ENCODE data around the gene URM1. TPM values are rescaled to one million over a fixed set of nuclear protein-coding genes. Genes with fewer than 3 reads are reported as not detected.

URM1 gene
- total RNA-seq (10 to 100 TPM; 32.3 to 72.4 (median 47.5) TPM), polyA plus RNA-seq (10 to 100 TPM; 49.9 to 50.0 TPM), total RNA-seq (23.8 reads per million, percentile 54 among the genes with 10 or more reads in this experiment)

DNA sequence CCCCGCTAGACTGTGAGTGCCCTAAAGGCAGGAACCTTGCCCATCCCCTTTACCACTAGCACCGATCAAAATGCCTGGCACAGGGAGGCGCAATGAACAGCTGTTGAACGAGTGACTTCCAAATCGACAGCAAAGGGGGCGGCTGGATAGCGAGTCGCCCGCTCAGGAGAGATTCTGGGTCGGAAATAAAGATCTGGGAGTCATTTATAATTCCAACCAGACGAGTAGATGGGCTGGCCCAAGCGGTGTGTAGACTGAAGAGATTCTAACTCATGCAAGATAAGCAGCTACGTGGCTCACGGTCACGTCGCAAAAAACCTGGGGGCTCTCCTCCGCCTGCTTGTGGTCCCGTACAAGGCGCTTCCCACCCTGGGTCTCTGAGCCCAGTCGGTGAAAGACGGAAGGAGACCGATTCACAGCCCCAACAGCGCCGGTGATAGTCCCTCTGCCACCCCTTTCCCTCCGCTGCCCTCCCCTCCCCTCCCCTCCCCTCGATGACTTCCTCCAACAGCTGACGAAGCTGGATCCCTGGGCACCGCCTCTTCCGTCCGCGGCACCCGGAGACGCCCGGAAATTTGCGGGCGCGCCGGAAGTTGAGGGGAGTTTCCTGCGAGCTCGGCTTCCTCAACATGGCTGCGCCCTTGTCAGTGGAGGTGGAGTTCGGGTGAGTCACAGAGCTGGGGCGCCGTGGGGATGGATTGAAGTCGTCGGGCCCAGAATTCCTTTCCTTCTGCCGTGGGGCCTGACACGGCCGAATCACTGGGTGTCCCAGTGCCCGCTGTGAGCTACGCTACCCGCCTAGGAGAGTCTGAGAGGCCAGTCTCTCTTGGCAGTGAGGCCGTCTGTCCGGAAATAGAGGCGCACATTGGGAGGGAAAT is at the start of gene URM1:
Gene URM1 (plus strand): TSS at position 623 of the 878 bp plus-strand sequence. CDS start 7 bp downstream, at position 630.
- ChIA-PET CTCF (interaction anchor here (0.6 to 2.9 kb wide), 4 partner anchors 9 to 160 kb away, joined by 3 to 19 read pairs (median 5); no protein-coding TSS in a partner anchor), POLR2A (interaction anchor here (0.6 to 2.7 kb wide), 11 partner anchors 9 to 657 kb away, joined by 3 to 28 read pairs (median 4); partner anchors contain the start of genes GOLGA2, SH3GLB2, SWI5 and ZER1)
- Histone ChIP-seq H3K36me3 (ENCODE audit: control insufficient read depth in 2 of 3, insufficient read depth in 3 of 3, low read length in 3 of 3) (peaks cover 0 to 27% (median 0%) of the 10 kb centered on the region in 3 experiments), H3K9me3 (ENCODE audit: control insufficient read depth in 2 of 3, low read length in 3 of 3) (no peaks in the 10 kb centered on the region), H3K27ac (ENCODE audit: low read depth, low read length) (peak within 1 kb of the TSS; percentile 94), H3K27me3 (ENCODE audit: control insufficient read depth in 2 of 2, insufficient read depth in 2 of 2, low read length in 2 of 2) (no peaks in the 10 kb centered on the region), H3K4me3 (ENCODE audit: low read length) (peak within 1 kb of the TSS; percentile 92), H3K4me1 (ENCODE audit: control insufficient read depth in 2 of 2, insufficient read depth in 2 of 2, low read length in 2 of 2) (peaks cover 17% of the 10 kb centered on the region in 2 donors)
- peak; percentile 88 to 97 (median 95) for DNase-seq
- H3K4me3 Mint-ChIP-seq = peak within 1 kb of the TSS; percentile 86 to 99 (median 96)
- peak; percentile 98 for ATAC-seq
- no peaks in the 10 kb centered on the region for H3K27me3 Mint-ChIP-seq
- intact Hi-C loops (cut with micrococcal nuclease) = loop anchor here (1.0 to 5.0 kb wide), 19 partner anchors 9 to 1432 kb away; partner anchors contain the start of genes CERCAM (in 2 of the 2), COQ4 (in 2 of the 2), GOLGA2 (in 2 of the 2) and ODF2 (in 2 of the 2)
- H3K36me3 Mint-ChIP-seq = peaks cover 0 to 11% (median 9%) of the 10 kb centered on the region in 5 donors
- peak within 1 kb of the TSS; percentile 94 to 99 (median 98) for H3K27ac Mint-ChIP-seq
- H3K4me1 Mint-ChIP-seq = peaks cover 18 to 41% (median 36%) of the 10 kb centered on the region in 7 donors
- H3K9me3 Mint-ChIP-seq = peaks cover 0 to 2% (median 0%) of the 10 kb centered on the region in 11 donors

DNA sequence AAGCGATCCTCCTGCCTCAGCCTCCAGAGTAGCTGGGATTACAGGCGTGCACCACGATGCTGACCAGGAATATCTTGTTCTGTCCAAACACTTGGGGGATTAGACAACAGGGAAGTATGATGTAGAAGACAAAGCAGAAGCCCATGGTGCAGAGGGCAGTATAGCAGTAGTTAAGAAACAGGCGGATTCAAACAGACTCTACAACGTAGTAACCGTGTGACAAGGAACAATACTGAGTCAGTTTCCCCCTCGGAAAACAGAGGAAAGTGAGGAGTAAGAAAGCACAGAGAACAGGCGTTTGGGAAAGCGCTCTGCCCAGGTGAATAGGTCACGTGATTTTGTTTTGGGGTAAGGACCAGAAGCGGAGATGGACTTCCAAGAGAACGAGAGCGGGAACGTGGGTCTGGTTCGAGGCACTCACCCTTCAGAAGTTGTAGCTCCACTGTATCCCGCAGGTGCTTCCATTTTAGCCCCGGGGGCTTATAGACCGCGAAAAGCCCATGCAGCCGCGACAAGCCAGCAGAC is 49.2 kb upstream of the URM1 start:
- ChIA-PET POLR2A (interaction anchor here (1.2 to 1.4 kb wide), 3 partner anchors 14 to 229 kb away, joined by 3 to 4 read pairs (median 4); partner anchors contain the start of genes GOLGA2 and SWI5), CTCF (interaction anchor here (1.2 kb wide), 1 partner anchor 49 kb away, joined by 4 read pairs; the partner anchor contains the start of gene URM1)
- no peaks in the 10 kb centered on the region for H3K27me3 ChIP-seq (ENCODE audit: control insufficient read depth in 2 of 2, insufficient read depth in 2 of 2, low read length in 2 of 2)
- peak overlapping the region; percentile 98 for H3K4me3 ChIP-seq (ENCODE audit: low read length)
- Mint-ChIP-seq H3K4me1 (peaks cover 4 to 48% (median 29%) of the 10 kb centered on the region in 7 donors), H3K27ac (peak overlapping the region; percentile 95 to 99 (median 98)), H3K4me3 (peak overlapping the region; percentile 82 to 99 (median 96)), H3K36me3 (peaks cover 0 to 12% (median 2%) of the 10 kb centered on the region in 5 donors), H3K9me3 (peaks cover 0 to 5% (median 0%) of the 10 kb centered on the region in 11 donors), H3K27me3 (peaks cover 0 to 2% (median 0%) of the 10 kb centered on the region in 5 donors)
- peak overlapping the region; percentile 85 for H3K27ac ChIP-seq (ENCODE audit: low read depth, low read length)
- intact Hi-C loops (cut with micrococcal nuclease) = loop anchor here (1.0 to 5.0 kb wide), 21 partner anchors 18 to 707 kb away; partner anchors contain the start of genes CIZ1 (in 2 of the 2), GOLGA2 (in 2 of the 2), LRRC8A (in 2 of the 2) and ODF2 (in 2 of the 2)
- H3K36me3 ChIP-seq (ENCODE audit: control insufficient read depth in 2 of 3, insufficient read depth in 3 of 3, low read length in 3 of 3) = peaks cover 0 to 30% (median 11%) of the 10 kb centered on the region in 3 experiments
- ATAC-seq (no peak), DNase-seq (no peak)
- no peaks in the 10 kb centered on the region for H3K9me3 ChIP-seq (ENCODE audit: control insufficient read depth in 2 of 3, low read length in 3 of 3)
- H3K4me1 ChIP-seq (ENCODE audit: control insufficient read depth in 2 of 2, insufficient read depth in 2 of 2, low read length in 2 of 2) = peaks cover 10 to 13% of the 10 kb centered on the region in 2 donors

DNA sequence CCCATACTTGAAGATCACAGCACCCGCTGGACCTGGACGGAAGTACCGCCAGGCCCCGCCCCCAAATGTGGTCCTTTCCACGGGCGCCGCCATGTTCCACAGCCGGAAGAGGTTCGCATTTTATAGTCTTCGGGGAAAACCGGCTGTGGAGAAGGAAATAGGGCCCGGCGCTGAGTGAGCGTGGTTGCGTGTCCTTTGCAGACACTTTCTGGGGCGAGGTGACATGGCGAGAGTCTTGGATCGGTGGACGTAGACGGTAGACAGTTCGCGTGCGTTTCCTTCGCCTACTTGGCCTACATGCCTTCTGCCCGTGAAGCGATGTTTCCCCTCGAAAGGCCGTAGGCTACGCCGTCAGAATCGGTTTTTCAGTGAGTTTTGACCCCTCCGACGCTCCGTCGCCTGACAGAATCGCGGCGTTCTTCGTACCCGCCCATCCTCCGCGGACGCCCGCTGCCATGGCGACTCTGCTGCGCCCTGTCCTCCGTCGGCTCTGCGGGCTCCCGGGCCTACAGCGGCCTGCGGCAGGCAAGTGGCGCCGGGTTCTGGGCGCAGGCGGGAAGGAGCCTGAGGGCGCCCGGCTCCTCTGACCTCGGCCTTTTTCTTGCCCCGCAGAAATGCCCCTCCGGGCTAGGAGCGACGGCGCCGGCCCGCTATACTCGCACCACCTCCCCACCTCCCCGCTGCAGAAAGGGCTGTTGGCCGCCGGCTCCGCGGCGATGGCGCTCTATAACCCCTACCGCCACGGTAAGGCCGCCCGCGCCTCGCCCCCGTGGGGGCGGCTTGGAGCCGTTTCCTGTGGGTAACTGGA is 48.6 kb upstream of the URM1 start, which contains the start of the genes COQ4 and TRUB2:
Gene COQ4 (plus strand): TSS at position 436 of the 808 bp plus-strand sequence. CDS start 20 bp downstream, at position 456.
Gene TRUB2 (minus strand): TSS at position 44 of the 808 bp plus-strand sequence. CDS start 39 bp downstream, at position 5.
- Mint-ChIP-seq H3K27ac (peak within 1 kb of the TSS; percentile 95 to 99 (median 98)), H3K36me3 (peaks cover 0 to 8% (median 2%) of the 10 kb centered on the region in 5 donors), H3K4me1 (peaks cover 4 to 45% (median 29%) of the 10 kb centered on the region in 7 donors), H3K4me3 (peak within 1 kb of the TSS; percentile 82 to 99 (median 96)), H3K27me3 (peaks cover 0 to 2% (median 0%) of the 10 kb centered on the region in 5 donors), H3K9me3 (peaks cover 0 to 5% (median 0%) of the 10 kb centered on the region in 11 donors)
- H3K9me3 ChIP-seq (ENCODE audit: control insufficient read depth in 2 of 3, low read length in 3 of 3) = no peaks in the 10 kb centered on the region
- peaks cover 0 to 24% (median 11%) of the 10 kb centered on the region in 3 experiments for H3K36me3 ChIP-seq (ENCODE audit: control insufficient read depth in 2 of 3, insufficient read depth in 3 of 3, low read length in 3 of 3)
- H3K4me3 ChIP-seq (ENCODE audit: low read length) = peak within 1 kb of the TSS; percentile 98
- H3K27ac ChIP-seq (ENCODE audit: low read depth, low read length) = peak within 1 kb of the TSS; percentile 85
- intact Hi-C loops (cut with micrococcal nuclease) = loop anchor here (1.0 to 5.0 kb wide), 21 partner anchors 18 to 706 kb away; partner anchors contain the start of genes CIZ1 (in 2 of the 2), GOLGA2 (in 2 of the 2), LRRC8A (in 2 of the 2) and ODF2 (in 2 of the 2)
- POLR2A ChIA-PET = interaction anchor here (1.0 to 1.5 kb wide), 4 partner anchors 13 to 182 kb away, joined by 3 to 4 read pairs (median 4); partner anchors contain the start of genes GLE1, GOLGA2, SWI5 and URM1
- DNase-seq (peak; percentile 80 to 95 (median 94)), ATAC-seq (peak; percentile 95)
- peaks cover 10 to 13% of the 10 kb centered on the region in 2 donors for H3K4me1 ChIP-seq (ENCODE audit: control insufficient read depth in 2 of 2, insufficient read depth in 2 of 2, low read length in 2 of 2)
- H3K27me3 ChIP-seq (ENCODE audit: control insufficient read depth in 2 of 2, insufficient read depth in 2 of 2, low read length in 2 of 2) = no peaks in the 10 kb centered on the region
- CTCF ChIA-PET = interaction anchor here (0.6 kb wide), 1 partner anchor 16 kb away, joined by 3 read pairs; no protein-coding TSS in a partner anchor

DNA sequence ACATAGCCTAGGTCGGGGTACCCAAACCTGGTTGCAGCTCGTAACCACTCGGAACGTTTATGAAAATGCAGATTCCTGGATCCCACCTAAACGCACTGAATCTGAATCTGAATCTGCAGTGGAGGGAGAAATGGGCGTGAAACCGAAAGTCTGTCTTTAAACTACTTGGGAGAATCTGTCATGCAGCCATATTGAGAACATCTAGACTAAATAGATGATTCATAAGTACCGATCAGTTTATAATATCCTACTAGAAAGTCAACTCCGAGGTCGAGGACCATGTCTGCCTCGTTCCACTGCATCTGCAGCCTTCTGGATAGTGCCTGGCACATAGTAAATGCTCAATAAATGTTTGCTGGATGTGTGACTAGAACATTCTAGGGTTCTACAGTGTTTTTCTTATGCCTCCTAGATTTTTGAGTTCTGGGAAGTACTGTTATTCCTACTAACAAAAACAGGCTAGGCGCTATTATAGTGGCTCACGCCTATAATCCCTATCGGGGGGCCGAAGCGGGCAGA is 47.9 kb upstream of the URM1 start:
- H3K4me3 ChIP-seq (ENCODE audit: low read length) = peak overlapping the region; percentile 98
- no peaks in the 10 kb centered on the region for H3K27me3 ChIP-seq (ENCODE audit: control insufficient read depth in 2 of 2, insufficient read depth in 2 of 2, low read length in 2 of 2)
- no peak for DNase-seq
- POLR2A ChIA-PET = interaction anchor here (1.0 to 1.5 kb wide), 2 partner anchors 48 to 182 kb away, joined by 3 to 4 read pairs; partner anchors contain the start of genes GLE1 and URM1
- peaks cover 0 to 10% (median 2%) of the 10 kb centered on the region in 5 donors for H3K36me3 Mint-ChIP-seq
- no peak for ATAC-seq
- H3K9me3 Mint-ChIP-seq = peaks cover 0 to 5% (median 0%) of the 10 kb centered on the region in 11 donors
- peak overlapping the region; percentile 85 for H3K27ac ChIP-seq (ENCODE audit: low read depth, low read length)
- H3K27ac Mint-ChIP-seq = peak overlapping the region; percentile 86 to 99 (median 97)
- intact Hi-C loops (cut with micrococcal nuclease) = loop anchor here (2.0 to 5.0 kb wide), 7 partner anchors 40 to 706 kb away; partner anchors contain the start of genes CIZ1 (in 2 of the 2), CDK9 (in 1 of the 2), DOLK (in 1 of the 2) and NUP188 (in 1 of the 2)
- peaks cover 0 to 27% (median 11%) of the 10 kb centered on the region in 3 experiments for H3K36me3 ChIP-seq (ENCODE audit: control insufficient read depth in 2 of 3, insufficient read depth in 3 of 3, low read length in 3 of 3)
- peak overlapping the region; percentile 82 to 99 (median 96) for H3K4me3 Mint-ChIP-seq
- peaks cover 0 to 2% (median 0%) of the 10 kb centered on the region in 5 donors for H3K27me3 Mint-ChIP-seq
- CTCF ChIA-PET = interaction anchor here (0.5 to 0.6 kb wide), 2 partner anchors 16 to 507 kb away, joined by 3 read pairs; no protein-coding TSS in a partner anchor
- H3K9me3 ChIP-seq (ENCODE audit: control insufficient read depth in 2 of 3, low read length in 3 of 3) = no peaks in the 10 kb centered on the region
- H3K4me1 ChIP-seq (ENCODE audit: control insufficient read depth in 2 of 2, insufficient read depth in 2 of 2, low read length in 2 of 2) = peaks cover 10 to 13% of the 10 kb centered on the region in 2 donors
- peaks cover 4 to 45% (median 29%) of the 10 kb centered on the region in 7 donors for H3K4me1 Mint-ChIP-seq

DNA sequence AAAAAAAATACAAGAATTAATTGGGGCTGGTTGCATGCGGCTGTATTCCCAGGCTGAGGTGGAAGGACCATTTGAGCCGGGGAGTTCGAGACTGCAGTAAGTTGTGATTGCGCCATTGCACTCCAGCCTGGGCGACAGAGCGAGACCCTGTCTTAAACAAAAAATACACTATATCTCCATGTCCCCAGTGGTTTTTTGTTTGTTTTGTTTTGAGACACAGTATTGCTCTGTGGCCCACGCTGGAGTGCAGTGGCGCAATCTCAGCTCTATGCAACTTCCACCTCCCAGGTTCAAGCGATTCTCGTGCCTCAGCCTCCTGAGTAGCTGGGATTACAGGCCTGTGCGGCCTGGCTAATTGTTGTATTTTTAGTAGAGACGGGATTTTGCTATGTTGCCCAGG is 47.4 kb upstream of the URM1 start:
- Histone ChIP-seq H3K9me3 (ENCODE audit: control insufficient read depth in 2 of 3, low read length in 3 of 3) (no peaks in the 10 kb centered on the region), H3K36me3 (ENCODE audit: control insufficient read depth in 2 of 3, insufficient read depth in 3 of 3, low read length in 3 of 3) (peaks cover 0 to 32% (median 11%) of the 10 kb centered on the region in 3 experiments), H3K4me1 (ENCODE audit: control insufficient read depth in 2 of 2, insufficient read depth in 2 of 2, low read length in 2 of 2) (peaks cover 10 to 13% of the 10 kb centered on the region in 2 donors), H3K4me3 (ENCODE audit: low read length) (no peak overlapping the region), H3K27ac (ENCODE audit: low read depth, low read length) (peak overlapping the region; percentile 85), H3K27me3 (ENCODE audit: control insufficient read depth in 2 of 2, insufficient read depth in 2 of 2, low read length in 2 of 2) (no peaks in the 10 kb centered on the region)
- Mint-ChIP-seq H3K36me3 (peaks cover 0 to 10% (median 2%) of the 10 kb centered on the region in 5 donors), H3K4me3 (peak overlapping the region; percentile 82 to 99 (median 96)), H3K9me3 (peaks cover 0 to 5% (median 0%) of the 10 kb centered on the region in 11 donors), H3K4me1 (peaks cover 4 to 45% (median 29%) of the 10 kb centered on the region in 7 donors), H3K27ac (peak overlapping the region in 7 of 9 donors; percentile 33 to 99 (median 95)), H3K27me3 (peaks cover 0 to 2% (median 0%) of the 10 kb centered on the region in 5 donors)
- POLR2A ChIA-PET = interaction anchor here (1.0 to 1.5 kb wide), 2 partner anchors 47 to 181 kb away, joined by 3 to 4 read pairs; partner anchors contain the start of genes GLE1 and URM1
- CTCF ChIA-PET = interaction anchor here (0.5 to 1.2 kb wide), 2 partner anchors 12 to 507 kb away, joined by 3 read pairs; no protein-coding TSS in a partner anchor
- intact Hi-C loops (cut with micrococcal nuclease) = loop anchor here (2.0 to 5.0 kb wide), 7 partner anchors 39 to 705 kb away; partner anchors contain the start of genes CIZ1 (in 2 of the 2), CDK9 (in 1 of the 2), DOLK (in 1 of the 2) and NUP188 (in 1 of the 2)
- no peak for DNase-seq
- no peak for ATAC-seq

Measured in naive thymus-derived CD4-positive, alpha-beta T cell (primary cell).